GM23248 (cell line): ENCODE results near the gene SLC24A4. TPM values are rescaled to one million over a fixed set of nuclear protein-coding genes. Genes with fewer than 3 reads are reported as not detected.

ENCODE experiments used
- DNase-seq: peaks from one replicate; pipeline ENCODE4 v3.0.0-alpha.2; 2015
- H2AFZ ChIP-seq: fragments of 200-600 bp; sonication (generic); 2 replicates; pipeline ENCODE4 v1.6.1; 2016; ENCODE audit warnings: antibody characterized with exemption
- H3F3A ChIP-seq: fragments of 200-600 bp; sonication (generic); 2 replicates; pipeline ENCODE4 v1.6.1; 2016; ENCODE audit warnings: mild to moderate bottlenecking, antibody characterized with exemption, mixed run types; ENCODE audit not compliant: insufficient read depth
- H3K27ac ChIP-seq: fragments of 200-600 bp; sonication (generic); 2 replicates; pipeline ENCODE4 v1.5.1; 2016; ENCODE audit warnings: mild to moderate bottlenecking
- H3K27me3 ChIP-seq: fragments of 200-600 bp; sonication (generic); replicated peaks from 2 replicates; pipeline ENCODE4 v1.6.1; 2016; ENCODE audit warnings: mild to moderate bottlenecking; ENCODE audit not compliant: insufficient read depth
- H3K36me3 ChIP-seq: fragments of 200-600 bp; sonication (generic); 2 replicates; pipeline ENCODE4 v1.6.1; 2016; ENCODE audit warnings: low read depth, mild to moderate bottlenecking
- H3K4me1 ChIP-seq: fragments of 200-600 bp; sonication (generic); 2 replicates; pipeline ENCODE4 v1.6.1; 2016; ENCODE audit warnings: mild to moderate bottlenecking; ENCODE audit not compliant: insufficient read depth
- H3K4me2 ChIP-seq: fragments of 200-600 bp; sonication (generic); one replicate; pipeline ENCODE4 v1.6.1; 2016; ENCODE audit warnings: mild to moderate bottlenecking; ENCODE audit not compliant: unreplicated experiment
- H3K4me3 ChIP-seq: fragments of 200-600 bp; sonication (generic); 2 replicates; pipeline ENCODE4 v1.5.1; 2016; ENCODE audit warnings: mild to moderate bottlenecking
- H3K79me2 ChIP-seq: fragments of 200-600 bp; sonication (generic); 2 replicates; pipeline ENCODE4 v1.6.1; 2016; ENCODE audit warnings: mild to moderate bottlenecking; ENCODE audit not compliant: insufficient read depth
- H3K9ac ChIP-seq: fragments of 200-600 bp; sonication (generic); 2 replicates; pipeline ENCODE4 v1.6.1; 2016; ENCODE audit warnings: mild to moderate bottlenecking
- H3K9me2 ChIP-seq: fragments of 200-600 bp; sonication (generic); 2 replicates; pipeline ENCODE4 v1.6.1; 2016; ENCODE audit warnings: mixed run types, mild to moderate bottlenecking, moderate library complexity; ENCODE audit not compliant: insufficient read depth
- H3K9me3 ChIP-seq: fragments of 200-600 bp; sonication (generic); one replicate; pipeline ENCODE4 v1.6.1; 2017; ENCODE audit warnings: low read depth
- H4K20me1 ChIP-seq: fragments of 200-600 bp; sonication (generic); 2 replicates; pipeline ENCODE4 v1.6.0; 2016; ENCODE audit not compliant: insufficient read depth
- EZH2 ChIP-seq: fragments of 200-600 bp; sonication (generic); IDR thresholded peaks from 2 replicates; pipeline ENCODE4 v1.6.1; 2018; ENCODE audit warnings: antibody characterized with exemption, mild to moderate bottlenecking; ENCODE audit not compliant: insufficient read depth, poor library complexity, severe bottlenecking
- EZH2phosphoT487 ChIP-seq: fragments of 200-600 bp; sonication (generic); IDR thresholded peaks from 2 replicates; pipeline ENCODE4 v1.6.1; 2018; ENCODE audit warnings: antibody characterized with exemption, moderate library complexity, mild to moderate bottlenecking, low read depth; ENCODE audit not compliant: insufficient read depth
- WGBS, 2 experiments: methylation state at CpG; one replicate each; pipeline ENCODE4 v1.1.6; 2015 to 2017; ENCODE audit warnings: low lambda C conversion rate in 2 of 2, low coverage in 1 of 2; ENCODE audit errors: missing lambda C conversion rate in 2 of 2; 5-methylcytosine and 5-hydroxymethylcytosine counted together
- in situ Hi-C: fragments of 300-500 bp; cut with MboI; formaldehyde crosslinking; loops from 2 replicates; pipeline ENCODE4 v1.15.0; 2020
- polyA plus RNA-seq: library from polyadenylated mRNA; unstranded; fragments of >200 nt; fragmentation: Nextera tagmentation; extraction: Ambion mirVana; gene quantifications from 2 replicates; pipeline ENCODE4 v1.2.1, GENCODE V29; 2016
- total RNA-seq: library from RNA; depleted of rRNA; stranded (reverse); fragments of >200 nt; shearing (Covaris generic); gene quantifications from 2 replicates; pipeline ENCODE4 v1.2.3, GENCODE V29; 2014

The SLC24A4 gene
- total and polyA plus RNA-seq, 2 experiments from 2014 or later, result not detected

GRCh38 chr14:92480856-92481255 is 157.9 kb downstream of the SLC24A4 start:
- Histone ChIP-seq H3K27me3 (no peaks in the 10 kb centered on the region), H2AFZ (no peak overlapping the region), H3K4me3 (no peak overlapping the region), H3K79me2 (no peaks in the 10 kb centered on the region), H3K9ac (no peak overlapping the region), H3F3A (no peaks in the 10 kb centered on the region; the same call in 1 of the 2 replicates), H3K4me2 (no peak overlapping the region), H3K27ac (no peak overlapping the region), H4K20me1 (no peaks in the 10 kb centered on the region), H3K4me1 (0 out of 2 replicates have a peak, but pooled peaks cover 4% of the 10 kb centered on the region), H3K9me3 (no peaks in the 10 kb centered on the region), H3K36me3 (no peaks in the 10 kb centered on the region), H3K9me2 (no peaks in the 10 kb centered on the region)
- TF ChIP-seq EZH2, result no peak
- TF ChIP-seq EZH2phosphoT487, result no peak
- no peak for DNase-seq
- in situ Hi-C loops, result no loop called here
- 77 to 79% methylated on average over 3 of the region's 3 CpGs for WGBS, 2 experiments

GRCh38 chr14:92481386-92481785 is 158.4 kb downstream of the SLC24A4 start:
- Histone ChIP-seq H3K4me1 (no peaks in the 10 kb centered on the region), H3K9me2 (no peaks in the 10 kb centered on the region), H3F3A (no peaks in the 10 kb centered on the region; the same call in 1 of the 2 replicates), H3K79me2 (no peaks in the 10 kb centered on the region), H3K4me3 (no peak overlapping the region), H3K9me3 (no peaks in the 10 kb centered on the region), H3K36me3 (no peaks in the 10 kb centered on the region), H4K20me1 (no peaks in the 10 kb centered on the region), H3K9ac (no peak overlapping the region), H3K4me2 (no peak overlapping the region), H3K27ac (no peak overlapping the region), H2AFZ (no peak overlapping the region), H3K27me3 (no peaks in the 10 kb centered on the region)
- in situ Hi-C loops, result no loop called here
- TF ChIP-seq EZH2 (no peak), EZH2phosphoT487 (no peak)
- DNase-seq, result peak; percentile 52
- WGBS, 2 experiments, result 7 to 9% methylated on average over 1 of the region's 1 CpG

GRCh38 chr14:92481811-92482555 is 159.0 kb downstream of the SLC24A4 start:
- no peak overlapping the region for H3K27ac ChIP-seq
- no peaks in the 10 kb centered on the region for H3K79me2 ChIP-seq
- WGBS, 2 experiments, result 92 to 100% methylated on average over 1 of the region's 1 CpG
- in situ Hi-C loops, result no loop called here
- no peaks in the 10 kb centered on the region for H3K36me3 ChIP-seq
- no peaks in the 10 kb centered on the region for H3K9me3 ChIP-seq
- H3K4me2 ChIP-seq, result no peak overlapping the region
- no peaks in the 10 kb centered on the region for H4K20me1 ChIP-seq
- no peak overlapping the region for H2AFZ ChIP-seq
- H3K9ac ChIP-seq, result no peak overlapping the region
- H3F3A ChIP-seq, result no peaks in the 10 kb centered on the region; the same call in 1 of the 2 replicates
- H3K27me3 ChIP-seq, result no peaks in the 10 kb centered on the region
- no peaks in the 10 kb centered on the region for H3K9me2 ChIP-seq
- no peak for DNase-seq
- no peak overlapping the region for H3K4me3 ChIP-seq
- no peaks in the 10 kb centered on the region for H3K4me1 ChIP-seq
- no peak for TF ChIP-seq EZH2phosphoT487
- TF ChIP-seq EZH2, result no peak

- H3K27ac ChIP-seq, result no peak overlapping the region
- H3K79me2 ChIP-seq, result no peaks in the 10 kb centered on the region
- H3K27me3 ChIP-seq, result no peaks in the 10 kb centered on the region
- no peaks in the 10 kb centered on the region for H3K36me3 ChIP-seq
- no peak overlapping the region for H2AFZ ChIP-seq
- H3K4me2 ChIP-seq, result no peak overlapping the region
- TF ChIP-seq EZH2 (no peak), EZH2phosphoT487 (no peak)
- H3K9me3 ChIP-seq, result no peaks in the 10 kb centered on the region
- H3K4me3 ChIP-seq, result no peak overlapping the region
- H3K9me2 ChIP-seq, result no peaks in the 10 kb centered on the region
- H3K9ac ChIP-seq, result no peak overlapping the region
- in situ Hi-C loops, result no loop called here
- DNase-seq, result no peak
- H4K20me1 ChIP-seq, result no peaks in the 10 kb centered on the region
- no peaks in the 10 kb centered on the region for H3K4me1 ChIP-seq
- H3F3A ChIP-seq, result no peaks in the 10 kb centered on the region; the same call in 1 of the 2 replicates
- 77 to 85% methylated on average over 9 of the region's 9 CpGs for WGBS, 2 experiments
Measured at GRCh38 chr14:92482621-92483319, 159.8 kb downstream of the SLC24A4 start.
